ENCODE data around the gene RAI1. TPM values are rescaled to one million over a fixed set of nuclear protein-coding genes. Genes with fewer than 3 reads are reported as not detected.

RAI1 gene
- total RNA-seq, 2 experiments from 2014 or later: 17.1 to 49.4 TPM

DNA sequence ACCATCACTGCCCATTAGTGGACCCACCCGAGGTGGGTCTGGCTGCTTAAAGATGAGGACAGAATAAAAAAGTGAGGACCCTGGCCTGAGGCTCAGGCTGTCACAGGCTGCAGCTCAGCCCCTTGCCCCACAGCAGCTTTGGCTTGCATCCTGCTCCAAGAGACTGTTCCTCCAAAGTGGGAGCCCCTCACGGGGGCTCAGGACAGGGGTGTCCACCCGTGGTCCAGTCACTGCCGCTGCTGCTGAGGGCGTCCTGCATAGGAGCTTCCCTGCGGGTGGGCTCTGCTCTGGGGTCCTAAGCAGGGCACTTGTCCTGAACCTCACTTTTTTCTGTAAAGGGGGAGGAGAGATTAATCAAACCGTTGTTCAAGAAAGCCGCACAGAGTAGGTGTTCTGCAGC, 107.7 kb downstream of the RAI1 start:
- POLR2A ChIA-PET: no interaction called here
- CTCF ChIA-PET (ENCODE audit: unreplicated experiment): no interaction called here
- peaks cover 25% of the 10 kb centered on the region for H3K4me1 ChIP-seq (ENCODE audit: insufficient read depth, low read length, poor library complexity, severe bottlenecking)
- H3K4me3 ChIP-seq (ENCODE audit: low read depth, low read length, poor library complexity, severe bottlenecking): no peak overlapping the region
- intact Hi-C loops (cut with micrococcal nuclease; ENCODE audit: unreplicated experiment): no loop called here
- no peak for DNase-seq (ENCODE audit: low spot score)
- no peak overlapping the region for H2AFZ ChIP-seq (ENCODE audit: low read length)
- no peak overlapping the region for H3K4me2 ChIP-seq (ENCODE audit: low read length)
- H3K9me2 ChIP-seq (ENCODE audit: insufficient read depth, low read length): no peaks in the 10 kb centered on the region
- TF ChIP-seq EZH2phosphoT487 (IDR thresholded peaks at IDR 0.05; ENCODE audit: borderline replicate concordance, low read depth, low read length): no peak
- TF ChIP-seq, protein P1, sequence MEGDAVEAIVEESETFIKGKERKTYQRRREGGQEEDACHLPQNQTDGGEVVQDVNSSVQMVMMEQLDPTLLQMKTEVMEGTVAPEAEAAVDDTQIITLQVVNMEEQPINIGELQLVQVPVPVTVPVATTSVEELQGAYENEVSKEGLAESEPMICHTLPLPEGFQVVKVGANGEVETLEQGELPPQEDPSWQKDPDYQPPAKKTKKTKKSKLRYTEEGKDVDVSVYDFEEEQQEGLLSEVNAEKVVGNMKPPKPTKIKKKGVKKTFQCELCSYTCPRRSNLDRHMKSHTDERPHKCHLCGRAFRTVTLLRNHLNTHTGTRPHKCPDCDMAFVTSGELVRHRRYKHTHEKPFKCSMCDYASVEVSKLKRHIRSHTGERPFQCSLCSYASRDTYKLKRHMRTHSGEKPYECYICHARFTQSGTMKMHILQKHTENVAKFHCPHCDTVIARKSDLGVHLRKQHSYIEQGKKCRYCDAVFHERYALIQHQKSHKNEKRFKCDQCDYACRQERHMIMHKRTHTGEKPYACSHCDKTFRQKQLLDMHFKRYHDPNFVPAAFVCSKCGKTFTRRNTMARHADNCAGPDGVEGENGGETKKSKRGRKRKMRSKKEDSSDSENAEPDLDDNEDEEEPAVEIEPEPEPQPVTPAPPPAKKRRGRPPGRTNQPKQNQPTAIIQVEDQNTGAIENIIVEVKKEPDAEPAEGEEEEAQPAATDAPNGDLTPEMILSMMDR (conservative IDR thresholded peaks at IDR 0.05; ENCODE audit: low read length): no peak
- no peaks in the 10 kb centered on the region for H3K9me3 ChIP-seq (ENCODE audit: low read length)
- no peaks in the 10 kb centered on the region for H4K20me1 ChIP-seq (ENCODE audit: insufficient read depth, low read length)
- H3K36me3 ChIP-seq (ENCODE audit: insufficient read depth, low read length): peaks cover 9% of the 10 kb centered on the region
- H3K27ac ChIP-seq (ENCODE audit: low read depth, low read length, poor library complexity, severe bottlenecking): no peak overlapping the region
- H3K79me2 ChIP-seq (ENCODE audit: insufficient read depth, low read depth, low read length): no peaks in the 10 kb centered on the region
- BruUV-seq (replicated peaks): no TSS peak

DNA sequence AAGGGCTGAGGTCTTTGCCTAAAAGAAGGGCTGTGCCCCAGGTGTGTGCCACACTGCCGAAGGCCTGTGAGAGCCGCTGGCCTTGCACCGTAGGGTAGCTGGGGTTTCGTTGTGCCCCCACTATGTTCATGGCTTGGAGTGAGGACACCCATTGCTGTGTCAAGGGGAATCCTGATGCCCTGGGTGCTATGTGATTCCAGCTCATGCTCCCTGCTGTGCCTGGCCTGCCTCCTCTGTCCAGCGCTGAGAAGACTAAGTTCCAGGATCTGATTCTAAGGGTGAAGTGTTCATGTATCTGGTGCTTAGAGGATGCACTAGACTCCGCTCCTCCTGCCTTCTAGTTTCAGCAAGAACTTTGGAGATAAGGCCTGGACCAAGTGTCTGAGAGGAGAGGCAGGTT, 108.2 kb downstream of the RAI1 start:
- H3K9me2 ChIP-seq (ENCODE audit: insufficient read depth, low read length): no peaks in the 10 kb centered on the region
- DNase-seq (ENCODE audit: low spot score): no peak
- intact Hi-C loops (cut with micrococcal nuclease; ENCODE audit: unreplicated experiment): no loop called here
- H3K4me2 ChIP-seq (ENCODE audit: low read length): no peak overlapping the region
- no peaks in the 10 kb centered on the region for H3K79me2 ChIP-seq (ENCODE audit: insufficient read depth, low read depth, low read length)
- CTCF ChIA-PET (ENCODE audit: unreplicated experiment): no interaction called here
- peaks cover 21% of the 10 kb centered on the region for H3K4me1 ChIP-seq (ENCODE audit: insufficient read depth, low read length, poor library complexity, severe bottlenecking)
- no peaks in the 10 kb centered on the region for H4K20me1 ChIP-seq (ENCODE audit: insufficient read depth, low read length)
- H3K36me3 ChIP-seq (ENCODE audit: insufficient read depth, low read length): peaks cover 14% of the 10 kb centered on the region
- H3K9me3 ChIP-seq (ENCODE audit: low read length): no peaks in the 10 kb centered on the region
- no peak for TF ChIP-seq EZH2phosphoT487 (IDR thresholded peaks at IDR 0.05; ENCODE audit: borderline replicate concordance, low read depth, low read length)
- TF ChIP-seq, protein P1 (conservative IDR thresholded peaks at IDR 0.05; ENCODE audit: low read length): no peak
- no TSS peak for BruUV-seq (replicated peaks)
- POLR2A ChIA-PET: no interaction called here
- H2AFZ ChIP-seq (ENCODE audit: low read length): no peak overlapping the region
- no peak overlapping the region for H3K27ac ChIP-seq (ENCODE audit: low read depth, low read length, poor library complexity, severe bottlenecking)
- H3K4me3 ChIP-seq (ENCODE audit: low read depth, low read length, poor library complexity, severe bottlenecking): no peak overlapping the region

DNA sequence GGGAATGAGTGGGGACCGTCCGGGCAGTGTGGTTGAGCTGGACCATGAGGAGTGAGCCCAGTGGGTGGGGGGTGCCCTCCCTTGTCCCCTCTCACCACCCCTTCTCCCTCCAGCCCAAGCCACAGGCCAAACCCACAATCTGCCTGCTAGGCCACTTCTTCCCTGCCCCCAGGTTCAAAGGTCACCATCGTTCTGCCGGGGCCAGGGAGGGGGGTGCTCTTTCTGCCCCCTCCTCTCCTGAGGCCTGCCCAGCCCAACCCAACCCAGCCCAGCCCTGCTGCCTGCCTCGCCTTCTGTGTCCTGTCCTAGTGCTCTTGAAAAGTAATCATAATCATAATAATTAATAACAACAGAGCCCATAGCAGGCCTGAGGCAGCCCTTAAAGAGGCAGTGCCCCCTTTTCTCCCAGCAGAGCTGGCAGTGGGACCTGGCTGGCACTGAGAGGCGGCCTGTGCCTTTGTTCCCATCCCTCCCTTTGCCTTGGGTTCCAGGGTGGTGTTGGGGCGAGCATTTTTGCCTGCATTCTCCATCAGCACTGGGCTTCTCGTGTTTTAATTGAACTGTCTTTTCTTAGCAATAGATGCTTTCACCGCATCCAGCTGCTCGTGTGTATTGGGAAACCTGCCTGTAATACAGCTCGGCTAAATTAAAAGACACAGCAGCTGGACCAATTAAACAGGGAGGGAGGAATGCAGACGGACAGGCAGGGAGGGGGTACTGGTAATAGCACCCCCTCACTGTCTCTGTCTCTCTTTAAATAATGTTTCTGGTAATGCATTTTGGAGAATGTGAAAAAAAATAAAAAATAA, 108.8 kb downstream of the RAI1 start:
- ChIA-PET POLR2A (interaction anchor here (1.0 kb wide), 2 partner anchors 44 to 48 kb away, joined by 3 to 4 read pairs; no protein-coding TSS in a partner anchor), CTCF (ENCODE audit: unreplicated experiment) (no interaction called here)
- no peaks in the 10 kb centered on the region for H3K9me3 ChIP-seq (ENCODE audit: low read length)

More for the DNA sequence above, 108.8 kb downstream of the RAI1 start:
- no peak overlapping the region for H3K27ac ChIP-seq (ENCODE audit: low read depth, low read length, poor library complexity, severe bottlenecking)
- H3K4me2 ChIP-seq (ENCODE audit: low read length): no peak overlapping the region
- no TSS peak for BruUV-seq (replicated peaks)
- peaks cover 20% of the 10 kb centered on the region for H3K36me3 ChIP-seq (ENCODE audit: insufficient read depth, low read length)
- no peaks in the 10 kb centered on the region for H3K9me2 ChIP-seq (ENCODE audit: insufficient read depth, low read length)
- no peak for DNase-seq (ENCODE audit: low spot score)
- no peak for TF ChIP-seq EZH2phosphoT487 (IDR thresholded peaks at IDR 0.05; ENCODE audit: borderline replicate concordance, low read depth, low read length)
- TF ChIP-seq, protein P1 (conservative IDR thresholded peaks at IDR 0.05; ENCODE audit: low read length): no peak
- H3K4me3 ChIP-seq (ENCODE audit: low read depth, low read length, poor library complexity, severe bottlenecking): no peak overlapping the region
- H2AFZ ChIP-seq (ENCODE audit: low read length): no peak overlapping the region
- H4K20me1 ChIP-seq (ENCODE audit: insufficient read depth, low read length): no peaks in the 10 kb centered on the region
- H3K79me2 ChIP-seq (ENCODE audit: insufficient read depth, low read depth, low read length): no peaks in the 10 kb centered on the region
- intact Hi-C loops (cut with micrococcal nuclease; ENCODE audit: unreplicated experiment): no loop called here
- H3K4me1 ChIP-seq (ENCODE audit: insufficient read depth, low read length, poor library complexity, severe bottlenecking): peaks cover 14% of the 10 kb centered on the region

Data from OCI-LY7 (cell line).